OCI-LY1 (cell line): ENCODE data around the gene RANGAP1.

Experiments used
- EZH2 ChIP-seq: fragments of 200-600 bp; sonication (generic), shearing (Covaris generic); IDR thresholded peaks from 2 replicates; pipeline ENCODE4 v1.8.0; 2017; ENCODE audit warnings: borderline replicate concordance, mixed run types, mild to moderate bottlenecking, antibody characterized with exemption, low read length, moderate library complexity, mixed read lengths
- TF ChIP-seq, protein P1 (sequence below): fragments of 200-600 bp; sonication (generic), shearing (Covaris generic); IDR thresholded peaks from 2 replicates; pipeline ENCODE4 v1.5.1; 2017; ENCODE audit warnings: mild to moderate bottlenecking, antibody characterized with exemption, low read length, moderate library complexity, mixed read lengths

DNA sequence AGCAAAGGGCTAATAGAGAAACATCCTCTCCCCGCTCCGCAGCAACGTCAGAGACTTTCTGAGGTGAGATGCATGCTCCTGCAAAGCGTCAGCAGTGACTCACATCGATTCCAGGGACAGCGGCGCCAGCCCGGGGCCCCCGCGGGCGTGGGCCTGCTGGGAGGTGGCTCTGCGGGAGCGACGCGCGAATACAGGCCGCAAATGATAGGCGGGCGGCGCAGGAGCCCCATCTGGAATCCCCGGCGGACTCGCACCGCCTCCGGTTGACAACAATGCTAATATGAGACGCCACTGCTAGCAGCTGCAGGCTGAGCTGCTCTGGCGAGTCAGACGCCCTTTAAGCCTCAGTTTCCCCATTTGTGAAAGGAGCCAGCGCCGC, 557 bp downstream of the RANGAP1 start:
- TF ChIP-seq, protein P1, sequence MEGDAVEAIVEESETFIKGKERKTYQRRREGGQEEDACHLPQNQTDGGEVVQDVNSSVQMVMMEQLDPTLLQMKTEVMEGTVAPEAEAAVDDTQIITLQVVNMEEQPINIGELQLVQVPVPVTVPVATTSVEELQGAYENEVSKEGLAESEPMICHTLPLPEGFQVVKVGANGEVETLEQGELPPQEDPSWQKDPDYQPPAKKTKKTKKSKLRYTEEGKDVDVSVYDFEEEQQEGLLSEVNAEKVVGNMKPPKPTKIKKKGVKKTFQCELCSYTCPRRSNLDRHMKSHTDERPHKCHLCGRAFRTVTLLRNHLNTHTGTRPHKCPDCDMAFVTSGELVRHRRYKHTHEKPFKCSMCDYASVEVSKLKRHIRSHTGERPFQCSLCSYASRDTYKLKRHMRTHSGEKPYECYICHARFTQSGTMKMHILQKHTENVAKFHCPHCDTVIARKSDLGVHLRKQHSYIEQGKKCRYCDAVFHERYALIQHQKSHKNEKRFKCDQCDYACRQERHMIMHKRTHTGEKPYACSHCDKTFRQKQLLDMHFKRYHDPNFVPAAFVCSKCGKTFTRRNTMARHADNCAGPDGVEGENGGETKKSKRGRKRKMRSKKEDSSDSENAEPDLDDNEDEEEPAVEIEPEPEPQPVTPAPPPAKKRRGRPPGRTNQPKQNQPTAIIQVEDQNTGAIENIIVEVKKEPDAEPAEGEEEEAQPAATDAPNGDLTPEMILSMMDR = no peak
- no peak for TF ChIP-seq EZH2
